NCI-H82 (cell line): Measurements from ENCODE around the gene SLC35C1.
"Not testable (repeated sequence)": the region's sequence is repeated elsewhere in the genome, so short reads cannot be mapped to it uniquely, and the experiment has no call there.

Source experiments
- DNase-seq: peaks from one replicate; lab custom pipeline; 2025; lab: John Stamatoyannopoulos, UW

The SLC35C1 gene

GRCh38 chr11:45811109-45811435 is 6.1 kb downstream of the SLC35C1 start:
- no peak for DNase-seq

GRCh38 chr11:45811571-45812290 is 6.8 kb downstream of the SLC35C1 start:
- no peak for DNase-seq

GRCh38 chr11:45812581-45813548 is 7.9 kb downstream of the SLC35C1 start:
- peak; percentile 8 for DNase-seq

GRCh38 chr11:45815747-45816146 is 10.8 kb downstream of the SLC35C1 start:
- DNase-seq = peak; percentile 24

- no peak for DNase-seq
These were observed 11.7 kb downstream of the SLC35C1 start for GRCh38 chr11:45816614-45817013.

- DNase-seq = no peak
These were observed 12.2 kb downstream of the SLC35C1 start for GRCh38 chr11:45817191-45817590.

- peak; percentile 12 for DNase-seq
These were observed 14.1 kb downstream of the SLC35C1 start for GRCh38 chr11:45818961-45819605.

GRCh38 chr11:45820211-45820857 is 15.4 kb downstream of the SLC35C1 start:
- DNase-seq = no peak

- DNase-seq = not testable (repeated sequence)
These were observed 21.5 kb downstream of the SLC35C1 start for GRCh38 chr11:45826492-45826891.

- DNase-seq = no peak
These were observed 22.2 kb downstream of the SLC35C1 start for GRCh38 chr11:45827123-45827522.

- DNase-seq = no peak
These were observed 24.0 kb downstream of the SLC35C1 start for GRCh38 chr11:45828996-45829395.

- DNase-seq = no peak
These were observed 25.6 kb downstream of the SLC35C1 start for GRCh38 chr11:45830596-45830995.

- DNase-seq = no peak
These were observed 28.0 kb downstream of the SLC35C1 start for GRCh38 chr11:45832811-45833441.

- no peak for DNase-seq
These were observed 28.8 kb downstream of the SLC35C1 start for GRCh38 chr11:45833761-45834160.

- DNase-seq = no peak
These were observed 29.4 kb downstream of the SLC35C1 start for GRCh38 chr11:45834298-45834756.

GRCh38 chr11:45839204-45839603 is 34.3 kb downstream of the SLC35C1 start:
- DNase-seq = no peak

- not testable (repeated sequence) for DNase-seq
These were observed 35.3 kb downstream of the SLC35C1 start for GRCh38 chr11:45840251-45840650.

- peak; percentile 89 for DNase-seq
These were observed 38.4 kb downstream of the SLC35C1 start for GRCh38 chr11:45843158-45843924.

- no peak for DNase-seq
These were observed 40.1 kb downstream of the SLC35C1 start for GRCh38 chr11:45844822-45845578.

- DNase-seq = no peak
These were observed 41.3 kb downstream of the SLC35C1 start for GRCh38 chr11:45846174-45846675.
